Neural progenitor cell (in vitro differentiated cells): Measurements from ENCODE around the gene RAPGEF6. TPM values are rescaled to one million over a fixed set of nuclear protein-coding genes. Genes with fewer than 3 reads are reported as not detected.

Experiments
- DNase-seq: peaks from one replicate; pipeline ENCODE4 v3.0.0-alpha.2; 2016; ENCODE audit warnings: low spot score
- H2AFZ ChIP-seq: fragments of 200-600 bp; sonication (generic); replicated peaks from 2 replicates; pipeline ENCODE4 v1.6.1; 2016; ENCODE audit warnings: antibody characterized with exemption
- H3F3A ChIP-seq: fragments of 200-600 bp; sonication (generic); 2 replicates; pipeline ENCODE4 v1.6.1; 2016; ENCODE audit warnings: antibody characterized with exemption, low read depth
- H3K27ac ChIP-seq: fragments of 200-600 bp; sonication (generic); 2 replicates; pipeline ENCODE4 v1.5.1; 2016; ENCODE audit warnings: mild to moderate bottlenecking
- H3K27me3 ChIP-seq: fragments of 200-600 bp; sonication (generic); 2 replicates; pipeline ENCODE4 v1.6.1; 2016; ENCODE audit warnings: mild to moderate bottlenecking, moderate library complexity
- H3K36me3 ChIP-seq: fragments of 200-600 bp; sonication (generic); 2 replicates; pipeline ENCODE4 v1.5.1; 2016
- H3K4me1 ChIP-seq: fragments of 200-600 bp; sonication (generic); 2 replicates; pipeline ENCODE4 v1.6.1; 2016; ENCODE audit warnings: mixed run types
- H3K4me2 ChIP-seq: fragments of 200-600 bp; sonication (generic); 2 replicates; pipeline ENCODE4 v1.6.1; 2016
- H3K4me3 ChIP-seq: fragments of 200-600 bp; sonication (generic); 2 replicates; pipeline ENCODE4 v1.5.1; 2016
- H3K79me2 ChIP-seq: fragments of 200-600 bp; sonication (generic); 2 replicates; pipeline ENCODE4 v1.6.1; 2016; ENCODE audit warnings: low read depth
- H3K9ac ChIP-seq: fragments of 200-600 bp; sonication (generic); 2 replicates; pipeline ENCODE4 v1.6.1; 2016
- H3K9me3 ChIP-seq: fragments of 200-600 bp; sonication (generic); 2 replicates; pipeline ENCODE4 v1.5.1; 2016; ENCODE audit warnings: low read depth
- H4K20me1 ChIP-seq: fragments of 200-600 bp; sonication (generic); 2 replicates; pipeline ENCODE4 v1.6.1; 2016; ENCODE audit warnings: low read depth
- H3K27ac Mint-ChIP-seq: 3 replicates; pipeline ENCODE4 v1.8.0; 2021; ENCODE audit warnings: mixed read lengths
- H3K27me3 Mint-ChIP-seq: 2 replicates; pipeline ENCODE4 v1.8.0; 2022; ENCODE audit warnings: low read depth, mild to moderate bottlenecking, inconsistent platforms, moderate library complexity, mixed read lengths; ENCODE audit not compliant: insufficient read depth
- H3K36me3 Mint-ChIP-seq: 3 replicates; pipeline ENCODE4 v1.8.0; 2021; ENCODE audit warnings: mixed read lengths
- H3K4me1 Mint-ChIP-seq: 3 replicates; pipeline ENCODE4 v1.8.0; 2021; ENCODE audit warnings: mixed read lengths
- H3K4me3 Mint-ChIP-seq: 3 replicates; pipeline ENCODE4 v1.8.0; 2021; ENCODE audit warnings: mild to moderate bottlenecking, moderate library complexity, mixed read lengths
- H3K9me3 Mint-ChIP-seq: 3 replicates; pipeline ENCODE4 v1.8.0; 2020; ENCODE audit warnings: mixed read lengths
- EZH2 ChIP-seq: fragments of 200-600 bp; sonication (generic); IDR thresholded peaks from 2 replicates; pipeline ENCODE4 v1.6.1; 2017; ENCODE audit warnings: antibody characterized with exemption, mild to moderate bottlenecking, moderate library complexity
- EZH2phosphoT487 ChIP-seq: fragments of 200-600 bp; sonication (generic); IDR thresholded peaks from 2 replicates; pipeline ENCODE4 v1.6.1; 2017; ENCODE audit warnings: antibody characterized with exemption
- small RNA-seq: library from RNA; depleted of rRNA; stranded (forward); fragments of <200 nt; gene quantifications from one replicate; pipeline ENCODE3, GENCODE V24; 2015
- total RNA-seq: library from RNA; depleted of rRNA; stranded (reverse); fragments of >200 nt; gene quantifications from 2 replicates; pipeline ENCODE4 v1.2.3, GENCODE V29; 2015; ENCODE audit warnings: low replicate concordance
- TF ChIP-seq, protein P1 (sequence below): fragments of 200-600 bp; sonication (generic); IDR thresholded peaks from 2 replicates; pipeline ENCODE4 v1.5.1; 2017; ENCODE audit warnings: antibody characterized with exemption, mild to moderate bottlenecking

The RAPGEF6 gene
- total RNA-seq, 1 donor from 2014 or later: 18.1 TPM

DNA sequence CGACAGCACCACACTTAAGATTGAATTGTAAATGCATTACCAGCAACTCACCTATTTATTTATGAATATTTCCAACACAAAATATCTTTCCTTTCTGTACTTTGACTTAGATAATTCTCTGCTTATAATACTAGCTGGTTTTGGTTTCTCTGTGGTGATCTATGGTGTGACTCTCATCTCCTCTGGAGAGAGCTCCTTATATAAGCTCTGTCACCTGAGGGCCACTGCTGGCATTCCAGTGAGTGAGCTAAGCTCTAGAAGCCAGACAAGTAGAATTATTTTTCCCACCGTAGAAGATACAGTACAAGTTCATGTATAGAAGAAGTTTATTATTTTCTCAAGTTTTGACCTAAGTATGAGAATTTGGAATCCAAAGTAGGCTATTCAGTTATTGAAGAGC, 259.7 kb downstream of the RAPGEF6 start:
- Mint-ChIP-seq H3K9me3 (no peaks in the 10 kb centered on the region), H3K27me3 (no peaks in the 10 kb centered on the region), H3K4me1 (peaks cover 5% of the 10 kb centered on the region), H3K4me3 (no peak overlapping the region), H3K27ac (no peak overlapping the region), H3K36me3 (peaks cover 3% of the 10 kb centered on the region)
- H3K9me3 ChIP-seq: no peaks in the 10 kb centered on the region
- H3K79me2 ChIP-seq: peaks cover 35% of the 10 kb centered on the region
- no peak overlapping the region for H2AFZ ChIP-seq
- no peak overlapping the region for H3K4me3 ChIP-seq
- H3K27me3 ChIP-seq: no peaks in the 10 kb centered on the region
- no peak overlapping the region for H3K9ac ChIP-seq
- H3K27ac ChIP-seq: no peak overlapping the region
- no peaks in the 10 kb centered on the region for H3K36me3 ChIP-seq
- peaks cover 4% of the 10 kb centered on the region for H4K20me1 ChIP-seq
- H3F3A ChIP-seq: no peaks in the 10 kb centered on the region
- H3K4me2 ChIP-seq: no peak overlapping the region
- DNase-seq: no peak
- peaks cover 5% of the 10 kb centered on the region for H3K4me1 ChIP-seq
- no peak for TF ChIP-seq EZH2
- TF ChIP-seq, protein P1, sequence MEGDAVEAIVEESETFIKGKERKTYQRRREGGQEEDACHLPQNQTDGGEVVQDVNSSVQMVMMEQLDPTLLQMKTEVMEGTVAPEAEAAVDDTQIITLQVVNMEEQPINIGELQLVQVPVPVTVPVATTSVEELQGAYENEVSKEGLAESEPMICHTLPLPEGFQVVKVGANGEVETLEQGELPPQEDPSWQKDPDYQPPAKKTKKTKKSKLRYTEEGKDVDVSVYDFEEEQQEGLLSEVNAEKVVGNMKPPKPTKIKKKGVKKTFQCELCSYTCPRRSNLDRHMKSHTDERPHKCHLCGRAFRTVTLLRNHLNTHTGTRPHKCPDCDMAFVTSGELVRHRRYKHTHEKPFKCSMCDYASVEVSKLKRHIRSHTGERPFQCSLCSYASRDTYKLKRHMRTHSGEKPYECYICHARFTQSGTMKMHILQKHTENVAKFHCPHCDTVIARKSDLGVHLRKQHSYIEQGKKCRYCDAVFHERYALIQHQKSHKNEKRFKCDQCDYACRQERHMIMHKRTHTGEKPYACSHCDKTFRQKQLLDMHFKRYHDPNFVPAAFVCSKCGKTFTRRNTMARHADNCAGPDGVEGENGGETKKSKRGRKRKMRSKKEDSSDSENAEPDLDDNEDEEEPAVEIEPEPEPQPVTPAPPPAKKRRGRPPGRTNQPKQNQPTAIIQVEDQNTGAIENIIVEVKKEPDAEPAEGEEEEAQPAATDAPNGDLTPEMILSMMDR: no peak
- TF ChIP-seq EZH2phosphoT487: no peak

Small RNA genes within 50 kb of the gene (small RNA-seq; reads per million reads assigned to genes)
- not detected for gene RF02271

Other genes starting within 250 kb of the RAPGEF6 start
- gene FNIP1, start 161.8 kb upstream of the RAPGEF6 start, total RNA-seq: 26.0 and 44.4 TPM in 2 replicates